Endothelial cell of umbilical vein (primary cell): ENCODE measurements around the gene CENPS. TPM values are rescaled to one million over a fixed set of nuclear protein-coding genes. Genes with fewer than 3 reads are reported as not detected.

ENCODE experiments used
- BruUV-seq: library from RNA; stranded (reverse); fragments of 400-500 nt; replicated peaks from 2 replicates; lab custom pipeline; 2021; lab: Mats Ljungman, UMichigan
- CTCF ChIA-PET: fragments of 300-600, 350-600 bp; sonication (Branson Sonifier 250); formaldehyde crosslinking; loops from one replicate; lab custom pipeline; 2021; ENCODE audit warnings: antibody characterized with exemption, inconsistent platforms; lab: Charles Lee
- POLR2A ChIA-PET: fragments of 300-600, 350-600 bp; sonication (Branson Sonifier 250); formaldehyde crosslinking; loops from one replicate; lab custom pipeline; 2021; ENCODE audit warnings: antibody characterized with exemption, inconsistent platforms; lab: Charles Lee
- DNase-seq: peaks from one replicate; pipeline ENCODE4 v3.0.0-alpha.2; 2011; ENCODE audit warnings: low read depth, low spot score
- FAIRE-seq: peaks from 2 replicates; lab custom pipeline; 2011; peaks lifted over from hg19 to GRCh38; lab: Jason Lieb, UNC
- H2AFZ ChIP-seq: 2 replicates; pipeline ENCODE4 v1.6.0; 2012; ENCODE audit warnings: low read depth, low read length, control low read depth, inconsistent platforms
- H3K27ac ChIP-seq: 2 replicates; pipeline ENCODE4 v1.5.1; 2011; ENCODE audit warnings: low read depth, mild to moderate bottlenecking, control low read depth, low read length, moderate library complexity; ENCODE audit not compliant: insufficient read depth
- H3K27me3 ChIP-seq, 2 experiments: 2 replicates each; pipeline versions ENCODE4 v1.6.0 to v1.6.1; 2011; ENCODE audit warnings: low read length in 2 of 2, mixed read lengths in 1 of 2; ENCODE audit not compliant: control insufficient read depth in 2 of 2, insufficient read depth in 2 of 2
- H3K36me3 ChIP-seq, 2 experiments: 2 replicates in 1 of 2; 3 replicates in 1 of 2; pipeline ENCODE4 v1.5.1; 2011; ENCODE audit warnings: low read length in 2 of 2, mild to moderate bottlenecking in 1 of 2, moderate library complexity in 1 of 2; ENCODE audit not compliant: control insufficient read depth in 2 of 2, insufficient read depth in 2 of 2; ENCODE audit errors: extremely low read depth in 1 of 2
- H3K4me1 ChIP-seq: 3 replicates; pipeline ENCODE4 v1.5.1; 2011; ENCODE audit warnings: mild to moderate bottlenecking, low read length; ENCODE audit not compliant: control insufficient read depth, insufficient read depth; ENCODE audit errors: extremely low read depth
- H3K4me2 ChIP-seq: 2 replicates; pipeline ENCODE4 v1.6.1; 2011; ENCODE audit warnings: low read length, control low read depth, mixed read lengths; ENCODE audit not compliant: insufficient read depth
- H3K4me3 ChIP-seq, 3 experiments: fragments of 200-600 bp in 1 of 3; sonication (generic), shearing (Covaris generic) in 1 of 3; replicated peaks in 1 of 3; 2 replicates each; pipeline ENCODE4 v1.5.1; 2011 to 2016; ENCODE audit warnings: control low read depth in 3 of 3, low read length in 3 of 3, mild to moderate bottlenecking in 2 of 3, inconsistent platforms in 1 of 3, low read depth in 1 of 3, moderate library complexity in 1 of 3; ENCODE audit not compliant: insufficient read depth in 1 of 3
- H3K79me2 ChIP-seq: 2 replicates; pipeline ENCODE4 v1.6.0; 2012; ENCODE audit warnings: low read length, inconsistent platforms; ENCODE audit not compliant: control insufficient read depth, insufficient read depth
- H3K9ac ChIP-seq: replicated peaks from 2 replicates; pipeline ENCODE3; 2011; ENCODE audit warnings: low read length, control low read depth; ENCODE audit not compliant: insufficient read depth; ENCODE audit errors: extremely low read depth
- H3K9me1 ChIP-seq: replicated peaks from 3 replicates; pipeline ENCODE4 v1.6.0; 2011; ENCODE audit warnings: mild to moderate bottlenecking, low read length; ENCODE audit not compliant: control insufficient read depth, insufficient read depth; ENCODE audit errors: extremely low read depth
- H3K9me3 ChIP-seq: replicated peaks from 2 replicates; pipeline ENCODE4 v1.5.1; 2012; ENCODE audit warnings: low read length, inconsistent platforms; ENCODE audit not compliant: control insufficient read depth, insufficient read depth
- H4K20me1 ChIP-seq: replicated peaks from 2 replicates; pipeline ENCODE3; 2011; ENCODE audit warnings: mild to moderate bottlenecking, low read length; ENCODE audit not compliant: control insufficient read depth, insufficient read depth; ENCODE audit errors: extremely low read depth
- EZH2 ChIP-seq: IDR thresholded peaks from 2 replicates; pipeline ENCODE4 v1.6.1; 2012; ENCODE audit warnings: borderline replicate concordance, low read depth, mild to moderate bottlenecking, moderate library complexity, low read length, inconsistent platforms; ENCODE audit not compliant: severe bottlenecking
- FOS ChIP-seq: IDR thresholded peaks from 2 replicates; pipeline ENCODE4 v1.6.1; 2011; ENCODE audit warnings: mild to moderate bottlenecking, low read length, moderate library complexity, borderline replicate concordance; ENCODE audit not compliant: insufficient read depth
- GATA2 ChIP-seq: IDR thresholded peaks from 2 replicates; pipeline ENCODE4 v1.7.0; 2011; ENCODE audit warnings: low read depth, mild to moderate bottlenecking, moderate library complexity, mixed read lengths, low read length; ENCODE audit not compliant: insufficient read length, insufficient read depth
- JUN ChIP-seq: IDR thresholded peaks from 2 replicates; pipeline ENCODE4 v1.6.1; 2011; ENCODE audit warnings: borderline replicate concordance, low read depth; ENCODE audit not compliant: insufficient read length, insufficient read depth
- MYC ChIP-seq: IDR thresholded peaks from one replicate; pipeline ENCODE4 v1.6.1; 2011; ENCODE audit warnings: mild to moderate bottlenecking, low read depth, low read length
- POLR2A ChIP-seq: IDR thresholded peaks from 2 replicates; pipeline ENCODE4 v1.6.1; 2012; ENCODE audit warnings: low read depth, mild to moderate bottlenecking, control low read depth, low read length
- POLR2AphosphoS5 ChIP-seq: IDR thresholded peaks from 2 replicates; pipeline ENCODE4 v1.6.1; 2012; ENCODE audit warnings: low read depth, mild to moderate bottlenecking, control low read depth, low read length, moderate library complexity; ENCODE audit not compliant: insufficient read depth
- dilution Hi-C: fragments of 300-500 bp; cut with MboI; formaldehyde crosslinking; loops from one replicate; pipeline ENCODE4 v1.15.0; 2019; ENCODE audit warnings: low sequenced_read_pairs; ENCODE audit not compliant: extremely low pct_ligation_motif_present
- intact Hi-C: fragments of 100-400 bp; cut with micrococcal nuclease; formaldehyde crosslinking; loops from one replicate; pipeline ENCODE4 v1.10.0; 2022
- polyA plus RNA-seq, 4 experiments: library from polyadenylated mRNA; depleted of rRNA in 3 of 4; stranded (reverse) in 3 of 4; unstranded in 1 of 4; fragments of >200 nt; gene quantifications; 2 replicates each; pipeline versions ENCODE4 v1.2.1 to v1.2.3, GENCODE V29; 2011 to 2012; ENCODE audit warnings: missing spikeins in 1 of 4
- total RNA-seq: library from RNA; stranded (reverse); gene quantifications from 2 replicates; pipeline ENCODE4 v1.2.3, GENCODE V29; 2021
- TF ChIP-seq, protein P1 (sequence below), 2 donors: IDR thresholded peaks; 1 replicate in 1 of 2; 2 replicates in 1 of 2; pipeline ENCODE4 v1.5.1; 2011; ENCODE audit warnings: low read length in 2 of 2, mild to moderate bottlenecking in 2 of 2, moderate library complexity in 2 of 2, control low read depth in 1 of 2, inconsistent platforms in 1 of 2, low read depth in 1 of 2; ENCODE audit not compliant: insufficient read depth in 1 of 2; ENCODE audit errors: extremely low read depth in 1 of 2
- TF ChIP-seq, protein P2 (sequence below): IDR thresholded peaks from 2 replicates; pipeline ENCODE4 v1.6.1; 2011; ENCODE audit not compliant: insufficient read depth, insufficient read length

The CENPS gene
- total and polyA plus RNA-seq, 2 donors (not counting 3 experiments of a cell fraction or from before 2014, with no cell fraction given), result 10.2 to 16.2 TPM

DNA sequence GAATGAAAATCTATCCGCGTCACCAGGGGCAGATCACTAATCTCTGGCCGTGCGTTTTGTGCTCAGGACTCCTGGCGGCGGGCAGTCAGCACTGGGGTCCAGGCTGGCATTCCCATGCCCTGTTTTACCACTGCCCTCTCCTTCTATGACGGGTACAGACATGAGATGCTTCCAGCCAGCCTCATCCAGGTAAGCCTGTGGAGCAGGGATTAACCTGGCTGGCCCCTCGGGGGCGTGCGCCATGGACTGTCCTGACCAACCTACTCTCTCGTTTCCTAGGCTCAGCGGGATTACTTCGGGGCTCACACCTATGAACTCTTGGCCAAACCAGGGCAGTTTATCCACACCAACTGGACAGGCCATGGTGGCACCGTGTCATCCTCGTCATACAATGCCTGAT lies 10.9 kb upstream of the CENPS start:
- Histone ChIP-seq H3K9ac (no peak overlapping the region), H3K9me1 (no peaks in the 10 kb centered on the region), H3K36me3 (peaks cover 29 to 31% of the 10 kb centered on the region in 2 experiments), H3K4me3 (no peak overlapping the region), H3K9me3 (no peaks in the 10 kb centered on the region), H3K79me2 (no peaks in the 10 kb centered on the region), H3K4me1 (peaks cover 17% of the 10 kb centered on the region), H3K27ac (no peak overlapping the region), H4K20me1 (no peaks in the 10 kb centered on the region), H2AFZ (no peak overlapping the region), H3K4me2 (no peak overlapping the region), H3K27me3 (no peaks in the 10 kb centered on the region)
- ChIA-PET POLR2A (no interaction called here), CTCF (no interaction called here)
- DNase-seq (no peak), FAIRE-seq (no peak)
- no peak for TF ChIP-seq JUN
- intact Hi-C loops, result no loop called here
- BruUV-seq, result no TSS peak
- dilution Hi-C loops, result no loop called here

DNA sequence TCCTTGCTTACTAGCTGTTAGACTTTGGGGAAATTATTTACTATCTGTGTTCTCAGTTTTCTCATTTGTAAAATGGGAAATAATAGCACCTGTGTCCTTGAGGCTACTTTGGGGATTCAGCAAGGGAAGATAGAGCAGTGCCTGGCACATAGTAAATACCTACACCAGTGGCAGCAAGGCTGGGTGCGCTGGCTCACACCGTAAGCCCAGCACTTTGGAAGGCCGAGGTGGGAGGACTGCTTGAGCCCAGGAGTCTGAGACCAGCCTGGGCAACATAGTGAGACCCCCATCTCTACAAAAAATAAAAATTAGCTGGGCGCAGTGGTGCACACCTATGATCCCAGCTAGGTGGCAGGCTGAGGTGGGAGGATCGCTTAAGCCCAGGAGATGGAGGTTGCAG lies 8.6 kb upstream of the CENPS start:
- no peaks in the 10 kb centered on the region for H3K79me2 ChIP-seq
- no peaks in the 10 kb centered on the region for H3K9me3 ChIP-seq
- DNase-seq, result no peak
- H3K9me1 ChIP-seq, result no peaks in the 10 kb centered on the region
- no peaks in the 10 kb centered on the region for H4K20me1 ChIP-seq
- peaks cover 26 to 29% of the 10 kb centered on the region in 2 experiments for H3K36me3 ChIP-seq
- dilution Hi-C loops (no loop called here), intact Hi-C loops (loop anchor here (10.0 kb wide), 1 partner anchor 797 kb away; no protein-coding TSS in a partner anchor)
- no peaks in the 10 kb centered on the region for H3K4me1 ChIP-seq
- no peak for FAIRE-seq
- H3K27me3 ChIP-seq, result no peaks in the 10 kb centered on the region
- no peak overlapping the region for H3K27ac ChIP-seq
- H3K9ac ChIP-seq, result no peak overlapping the region
- H2AFZ ChIP-seq, result no peak overlapping the region
- ChIA-PET CTCF (interaction anchor here (1.8 kb wide), 1 partner anchor 8 kb away, joined by 7 read pairs; the partner anchor contains the start of gene CENPS), POLR2A (no interaction called here)
- no peak overlapping the region for H3K4me3 ChIP-seq
- H3K4me2 ChIP-seq, result no peak overlapping the region
- BruUV-seq, result no TSS peak
- TF ChIP-seq EZH2, result no peak
- TF ChIP-seq POLR2AphosphoS5, result no peak
- TF ChIP-seq, protein P1, sequence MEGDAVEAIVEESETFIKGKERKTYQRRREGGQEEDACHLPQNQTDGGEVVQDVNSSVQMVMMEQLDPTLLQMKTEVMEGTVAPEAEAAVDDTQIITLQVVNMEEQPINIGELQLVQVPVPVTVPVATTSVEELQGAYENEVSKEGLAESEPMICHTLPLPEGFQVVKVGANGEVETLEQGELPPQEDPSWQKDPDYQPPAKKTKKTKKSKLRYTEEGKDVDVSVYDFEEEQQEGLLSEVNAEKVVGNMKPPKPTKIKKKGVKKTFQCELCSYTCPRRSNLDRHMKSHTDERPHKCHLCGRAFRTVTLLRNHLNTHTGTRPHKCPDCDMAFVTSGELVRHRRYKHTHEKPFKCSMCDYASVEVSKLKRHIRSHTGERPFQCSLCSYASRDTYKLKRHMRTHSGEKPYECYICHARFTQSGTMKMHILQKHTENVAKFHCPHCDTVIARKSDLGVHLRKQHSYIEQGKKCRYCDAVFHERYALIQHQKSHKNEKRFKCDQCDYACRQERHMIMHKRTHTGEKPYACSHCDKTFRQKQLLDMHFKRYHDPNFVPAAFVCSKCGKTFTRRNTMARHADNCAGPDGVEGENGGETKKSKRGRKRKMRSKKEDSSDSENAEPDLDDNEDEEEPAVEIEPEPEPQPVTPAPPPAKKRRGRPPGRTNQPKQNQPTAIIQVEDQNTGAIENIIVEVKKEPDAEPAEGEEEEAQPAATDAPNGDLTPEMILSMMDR (IDR thresholded peaks at IDR 0.05; ENCODE audit: extremely low read depth in 1 of 2, insufficient read depth in 1 of 2, low read depth in 1 of 2, low read length in 2 of 2), result no peak
- no peak for TF ChIP-seq JUN
- TF ChIP-seq, protein P2, sequence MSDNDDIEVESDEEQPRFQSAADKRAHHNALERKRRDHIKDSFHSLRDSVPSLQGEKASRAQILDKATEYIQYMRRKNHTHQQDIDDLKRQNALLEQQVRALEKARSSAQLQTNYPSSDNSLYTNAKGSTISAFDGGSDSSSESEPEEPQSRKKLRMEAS, result no peak
- no peak for TF ChIP-seq FOS
- TF ChIP-seq MYC, result no peak
- no peak for TF ChIP-seq GATA2
- TF ChIP-seq POLR2A, result no peak
